Mononuclear cell (primary cell): Measurements from ENCODE around the gene IL12B. TPM values are rescaled to one million over a fixed set of nuclear protein-coding genes. Genes with fewer than 3 reads are reported as not detected.

ENCODE experiments used
- H3K27me3 ChIP-seq: 2 replicates; pipeline ENCODE4 v1.6.0; 2011; ENCODE audit warnings: low read length, control low read depth; ENCODE audit not compliant: insufficient read depth
- H3K4me1 ChIP-seq: 2 replicates; pipeline ENCODE4 v1.5.1; 2011; ENCODE audit warnings: mild to moderate bottlenecking, low read length, control low read depth; ENCODE audit not compliant: insufficient read depth
- H3K4me3 ChIP-seq: 2 replicates; pipeline ENCODE4 v1.5.1; 2011; ENCODE audit warnings: mild to moderate bottlenecking, low read length, moderate library complexity
- H3K9me3 ChIP-seq: 2 replicates; pipeline ENCODE4 v1.5.1; 2011; ENCODE audit warnings: low read depth, mild to moderate bottlenecking, control low read depth, low read length
- total RNA-seq: library from RNA; depleted of rRNA; stranded (reverse); fragments of >200 nt; gene quantifications from one replicate; pipeline ENCODE4 v1.2.3, GENCODE V29; 2012

Gene IL12B
- total RNA-seq, 1 donor = not detected

DNA sequence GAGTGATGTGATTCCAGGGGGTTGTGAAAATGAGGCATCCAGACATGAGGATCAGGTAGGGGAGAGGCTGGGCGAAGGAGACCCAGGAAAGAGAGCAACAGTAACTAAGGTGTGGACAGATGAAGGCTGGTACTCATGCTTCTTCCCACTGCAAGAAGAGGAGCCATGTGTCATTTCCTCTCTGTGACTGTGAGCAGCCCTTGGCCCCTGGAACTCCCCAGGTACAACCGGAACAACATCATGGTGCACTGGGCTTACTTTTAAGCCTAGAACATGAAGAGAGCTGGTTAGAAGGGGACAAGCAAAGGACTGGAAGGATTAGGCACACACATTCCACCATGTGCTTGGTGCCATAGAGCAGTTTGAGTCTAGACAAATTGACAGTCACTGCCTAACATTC lies 10.9 kb upstream of the IL12B start:
- H3K27me3 ChIP-seq = no peaks in the 10 kb centered on the region
- H3K4me3 ChIP-seq = no peak overlapping the region
- H3K4me1 ChIP-seq = peaks cover 69% of the 10 kb centered on the region
- no peaks in the 10 kb centered on the region for H3K9me3 ChIP-seq

DNA sequence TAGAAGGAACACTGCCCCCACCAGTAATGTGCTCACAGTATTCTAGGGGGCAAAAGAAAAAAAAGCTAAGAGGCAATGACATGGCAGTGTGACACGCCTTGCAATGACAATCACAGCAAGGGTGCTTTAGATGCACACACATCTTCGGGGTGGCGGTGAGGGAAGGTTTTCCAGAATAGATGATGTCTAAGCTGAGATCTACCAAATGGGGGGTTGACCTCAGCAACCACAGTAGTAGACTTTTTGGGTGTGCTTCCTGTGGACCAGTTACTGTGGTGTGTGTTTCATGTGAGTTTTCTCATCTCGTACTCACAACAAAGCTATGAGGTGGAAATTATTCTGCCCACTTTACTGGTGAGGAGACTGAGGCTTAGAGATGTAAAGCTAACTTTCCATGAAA lies 10.2 kb upstream of the IL12B start:
- peaks cover 71% of the 10 kb centered on the region for H3K4me1 ChIP-seq
- H3K9me3 ChIP-seq = no peaks in the 10 kb centered on the region
- H3K4me3 ChIP-seq = no peak overlapping the region
- no peaks in the 10 kb centered on the region for H3K27me3 ChIP-seq

GRCh38 chr5:159339460-159339859 lies 9.2 kb upstream of the IL12B start:
- Histone ChIP-seq H3K4me3 (no peak overlapping the region), H3K4me1 (peaks cover 65% of the 10 kb centered on the region), H3K9me3 (no peaks in the 10 kb centered on the region), H3K27me3 (no peaks in the 10 kb centered on the region)

DNA sequence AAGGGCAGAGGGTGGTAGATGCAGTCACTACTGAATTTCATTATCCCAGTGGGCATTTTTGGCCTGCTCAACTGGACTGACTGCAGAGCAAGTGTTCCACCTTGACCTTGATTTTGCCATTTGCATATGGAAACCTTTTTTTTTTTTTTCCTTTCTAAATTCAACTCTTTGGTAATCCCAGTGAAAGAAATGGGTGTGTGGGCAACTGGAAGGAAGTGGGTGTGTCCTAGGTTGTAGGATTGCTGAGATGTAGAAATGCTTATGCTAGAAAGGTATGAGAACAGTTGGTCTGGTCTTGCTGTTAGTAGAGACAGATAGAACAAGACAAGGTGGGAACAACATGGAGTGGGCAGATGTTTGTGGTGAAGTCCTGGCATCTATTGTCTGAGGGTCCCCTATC lies 7.8 kb upstream of the IL12B start:
- peaks cover 51% of the 10 kb centered on the region for H3K4me1 ChIP-seq
- H3K4me3 ChIP-seq = no peak overlapping the region
- H3K27me3 ChIP-seq = no peaks in the 10 kb centered on the region
- no peaks in the 10 kb centered on the region for H3K9me3 ChIP-seq

- H3K27me3 ChIP-seq = no peaks in the 10 kb centered on the region
- H3K4me1 ChIP-seq = peaks cover 48% of the 10 kb centered on the region
- no peak overlapping the region for H3K4me3 ChIP-seq
- H3K9me3 ChIP-seq = no peaks in the 10 kb centered on the region
Measured at GRCh38 chr5:159337016-159337955, 7.0 kb upstream of the IL12B start.

DNA sequence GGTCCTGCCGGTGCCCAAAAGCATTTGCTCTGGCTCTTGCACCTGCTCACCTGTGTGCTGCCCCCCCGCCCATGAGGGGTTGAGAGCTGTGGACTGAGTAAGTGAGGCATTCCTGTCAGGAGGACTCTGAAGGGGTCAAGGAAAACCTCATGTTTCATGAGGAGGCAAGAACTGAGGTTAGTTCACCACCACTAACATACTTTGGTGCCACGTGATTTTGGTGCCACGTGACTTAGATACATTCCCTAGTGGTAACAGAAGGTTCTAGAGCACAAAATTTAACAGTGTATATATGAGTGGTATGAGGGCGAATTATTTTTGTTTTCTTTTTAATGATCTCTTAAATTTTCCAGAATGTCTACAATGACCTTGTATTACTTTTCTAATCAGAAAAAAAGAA lies 6.3 kb upstream of the IL12B start:
- Histone ChIP-seq H3K4me3 (no peak overlapping the region), H3K27me3 (no peaks in the 10 kb centered on the region), H3K4me1 (peaks cover 47% of the 10 kb centered on the region), H3K9me3 (no peaks in the 10 kb centered on the region)

DNA sequence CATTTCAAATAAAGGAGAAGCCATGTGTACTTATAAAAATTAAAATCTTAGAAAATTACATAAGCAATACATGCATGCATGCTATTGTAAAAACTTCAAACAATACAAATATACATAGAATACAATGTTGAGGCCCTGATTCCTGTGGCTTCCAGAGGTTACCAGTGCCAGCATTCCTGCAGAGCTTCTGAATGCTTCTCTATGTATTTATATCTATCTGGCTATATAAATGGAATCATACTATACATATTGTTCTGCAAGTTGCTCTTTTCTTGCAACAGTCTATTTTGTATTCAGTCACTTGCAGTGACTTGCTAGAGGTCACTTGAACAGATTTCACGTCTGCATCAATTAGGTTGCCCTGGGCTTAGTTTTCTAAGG lies 3.2 kb upstream of the IL12B start:
- H3K9me3 ChIP-seq = no peaks in the 10 kb centered on the region
- peaks cover 44% of the 10 kb centered on the region for H3K4me1 ChIP-seq
- no peaks in the 10 kb centered on the region for H3K27me3 ChIP-seq
- no peak overlapping the region for H3K4me3 ChIP-seq

GRCh38 chr5:159332800-159333544 lies 2.7 kb upstream of the IL12B start:
- H3K4me3 ChIP-seq = no peak overlapping the region
- peaks cover 39% of the 10 kb centered on the region for H3K4me1 ChIP-seq
- no peaks in the 10 kb centered on the region for H3K27me3 ChIP-seq
- no peaks in the 10 kb centered on the region for H3K9me3 ChIP-seq

- Histone ChIP-seq H3K4me3 (peak overlapping the region; percentile 5), H3K27me3 (no peaks in the 10 kb centered on the region), H3K4me1 (peaks cover 26% of the 10 kb centered on the region), H3K9me3 (no peaks in the 10 kb centered on the region)
Measured at GRCh38 chr5:159331093-159331973, 1.0 kb upstream of the IL12B start.

DNA sequence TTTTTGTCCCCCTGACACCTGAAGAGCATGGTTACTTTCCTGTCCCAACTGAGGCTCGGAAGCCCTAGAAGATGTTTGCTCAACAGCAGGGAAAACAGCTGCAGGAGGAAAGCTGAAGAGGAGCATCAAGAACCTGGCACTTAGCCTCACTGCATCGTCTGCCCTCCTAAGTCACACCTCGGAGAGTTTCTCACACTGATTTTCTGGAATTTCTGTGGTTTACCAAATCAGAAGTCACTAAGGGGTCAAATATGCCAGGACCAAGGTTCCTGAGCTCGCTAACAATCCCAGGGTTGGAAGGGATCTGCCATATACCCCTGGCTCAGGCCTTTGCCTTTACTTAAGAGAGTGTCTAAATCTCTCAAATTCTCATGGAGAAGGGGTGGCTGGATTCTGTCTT lies 5.3 kb downstream of the IL12B start:
- Histone ChIP-seq H3K4me3 (no peak overlapping the region), H3K4me1 (no peaks in the 10 kb centered on the region), H3K9me3 (no peaks in the 10 kb centered on the region), H3K27me3 (no peaks in the 10 kb centered on the region)

GRCh38 chr5:159324102-159324755 lies 6.1 kb downstream of the IL12B start:
- Histone ChIP-seq H3K27me3 (no peaks in the 10 kb centered on the region), H3K4me1 (no peaks in the 10 kb centered on the region), H3K4me3 (no peak overlapping the region), H3K9me3 (no peaks in the 10 kb centered on the region)

- H3K27me3 ChIP-seq = no peaks in the 10 kb centered on the region
- no peaks in the 10 kb centered on the region for H3K9me3 ChIP-seq
- no peaks in the 10 kb centered on the region for H3K4me1 ChIP-seq
- no peak overlapping the region for H3K4me3 ChIP-seq
Measured at GRCh38 chr5:159322180-159322579, 8.1 kb downstream of the IL12B start.

DNA sequence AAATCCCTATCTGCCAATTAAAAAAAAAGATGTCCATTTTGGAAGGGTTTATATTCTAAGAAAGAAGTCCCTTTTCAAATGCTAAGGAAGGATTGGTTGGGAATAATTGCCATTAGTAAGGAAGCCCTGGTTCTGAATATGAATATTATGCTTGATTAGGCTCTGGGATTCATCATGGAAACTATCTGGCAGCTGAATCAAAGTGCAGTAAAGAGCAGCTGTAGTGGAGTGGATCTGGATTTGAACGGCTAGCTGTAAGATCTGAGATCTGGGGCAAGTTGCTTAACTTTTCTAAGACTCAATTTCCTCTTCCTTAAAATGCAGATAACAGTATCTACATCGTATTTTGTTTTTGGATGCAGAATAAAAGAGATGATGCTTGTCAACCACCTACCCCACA lies 10.5 kb downstream of the IL12B start:
- Histone ChIP-seq H3K27me3 (no peaks in the 10 kb centered on the region), H3K4me1 (no peaks in the 10 kb centered on the region), H3K4me3 (no peak overlapping the region), H3K9me3 (no peaks in the 10 kb centered on the region)

GRCh38 chr5:159319363-159319762 lies 10.9 kb downstream of the IL12B start:
- Histone ChIP-seq H3K9me3 (no peaks in the 10 kb centered on the region), H3K4me1 (no peaks in the 10 kb centered on the region), H3K27me3 (no peaks in the 10 kb centered on the region), H3K4me3 (no peak overlapping the region)
